Transverse colon (tissue), 4 donors: Measurements from ENCODE around the gene SPINT4. TPM values are rescaled to one million over a fixed set of nuclear protein-coding genes. Genes with fewer than 3 reads are reported as not detected.
A peak's percentile ranks its signal among the peaks of the same experiment; 100 is the strongest.

ENCODE experiments used
- DNase-seq: peaks from one replicate; pipeline ENCODE4 v3.0.0-alpha.2; 2019
- H3K27ac ChIP-seq, 4 donors: fragments of 200-600 bp; sonication (generic); 2 replicates each; pipeline ENCODE4 v1.5.1; 2016 to 2018; ENCODE audit warnings: inconsistent platforms in 4 of 4
- H3K27me3 ChIP-seq: fragments of 200-600 bp; sonication (generic); 2 replicates; pipeline ENCODE4 v1.5.1; 2017; ENCODE audit warnings: inconsistent platforms
- H3K36me3 ChIP-seq, 4 donors: fragments of 200-600 bp; sonication (generic); 2 replicates each; pipeline ENCODE4 v1.5.1; 2017 to 2019; ENCODE audit warnings: inconsistent platforms in 4 of 4
- H3K4me1 ChIP-seq, 4 donors: fragments of 200-600 bp; sonication (generic); 2 replicates each; pipeline ENCODE4 v1.5.1; 2017 to 2020; ENCODE audit warnings: inconsistent platforms in 4 of 4
- H3K4me3 ChIP-seq, 4 donors: fragments of 200-600 bp; sonication (generic); 1 replicate in 1 of 4; 2 replicates in 3 of 4; pipeline versions ENCODE4 v1.5.1 to v1.6.1; 2017 to 2019; ENCODE audit warnings: inconsistent platforms in 4 of 4
- H3K9me3 ChIP-seq, 2 donors: fragments of 200-600 bp; sonication (generic); 2 replicates each; pipeline ENCODE4 v1.5.1; 2017 to 2019; ENCODE audit warnings: inconsistent platforms in 2 of 2
- CTCF ChIP-seq, 5 experiments: fragments of 200-600 bp in 3 of 5; fragments of 450-650 bp in 2 of 5; sonication (generic) in 3 of 5; IDR thresholded peaks; 1 replicate in 2 of 5; 2 replicates in 3 of 5; pipeline ENCODE4 v1.5.1; 2016 to 2017; ENCODE audit warnings: antibody characterized with exemption in 5 of 5, inconsistent platforms in 3 of 5, mild to moderate bottlenecking in 2 of 5, moderate library complexity in 1 of 5
- EP300 ChIP-seq: sonication (generic); formaldehyde crosslinking; IDR thresholded peaks from one replicate; pipeline ENCODE4 v1.6.1; 2017; ENCODE audit warnings: antibody characterized with exemption, low read depth
- POLR2A ChIP-seq: fragments of 450-650 bp; IDR thresholded peaks from one replicate; pipeline ENCODE4 v1.6.1; 2016; ENCODE audit warnings: antibody characterized with exemption, mild to moderate bottlenecking, moderate library complexity
- POLR2AphosphoS5 ChIP-seq, 3 donors: sonication (generic); formaldehyde crosslinking; IDR thresholded peaks; one replicate each; pipeline ENCODE4 v1.6.1; 2016; ENCODE audit warnings: antibody characterized with exemption in 3 of 3
- WGBS, 2 donors: methylation state at CpG; one replicate each; pipeline ENCODE4 v1.1.5; 2018; ENCODE audit warnings: low coverage in 1 of 2; 5-methylcytosine and 5-hydroxymethylcytosine counted together
- in situ Hi-C, 4 donors: fragments of 200-750 bp; cut with MboI; loops; one replicate each; pipeline versions ENCODE4 v1.15.0 to v1.15.1; 2017; ENCODE audit warnings: low sequenced_read_pairs in 3 of 4, low pct_ligation_motif_present in 1 of 4, low pct_unique_long_range_greater_than_20kb in 1 of 4
- intact Hi-C: fragments of 100-400 bp; cut with DNase I; formaldehyde crosslinking; loops from one replicate; pipeline ENCODE4 v1.15.1; 2023; ENCODE audit warnings: low total_unique reads
- small RNA-seq, 4 donors: library from RNA; depleted of rRNA; stranded (forward); fragments of <200 nt; gene quantifications; one replicate each; pipeline ENCODE3, GENCODE V24; 2016
- total RNA-seq, 4 donors: library from RNA; depleted of rRNA; stranded (reverse); fragments of >200 nt; gene quantifications; one replicate each; pipeline ENCODE4 v1.1.0, GENCODE V29; 2016

SPINT4 gene
- total RNA-seq, 4 donors from 2014 or later = not detected

- intact Hi-C loops = loop anchor here (5.0 to 10.0 kb wide), 2 partner anchors 230 to 458 kb away; partner anchors contain the start of gene EPPIN
- Histone ChIP-seq H3K9me3 (no peaks in the 10 kb centered on the region), H3K36me3 (no peaks in the 10 kb centered on the region), H3K27me3 (no peaks in the 10 kb centered on the region), H3K4me3 (no peak overlapping the region), H3K27ac (peak overlapping the region; percentile 49 to 67 (median 61)), H3K4me1 (peaks cover 21 to 65% (median 42%) of the 10 kb centered on the region in 4 donors)
- peak; percentile 49 for DNase-seq
- peak; percentile 20 to 66 (median 64) for TF ChIP-seq POLR2AphosphoS5 (IDR thresholded peaks at IDR 0.05)
- peak; percentile 36 for TF ChIP-seq POLR2A
- TF ChIP-seq CTCF (IDR thresholded peaks at IDR 0.05) = no peak
- peak; percentile 28 for TF ChIP-seq EP300
- 0 to 66% methylated on average over 1 to 2 of the region's 2 CpGs for WGBS, 2 donors
- in situ Hi-C loops = loop anchor here (10.0 to 25.0 kb wide), 6 partner anchors 188 to 463 kb away; partner anchors contain the start of genes EPPIN (in 2 of the 4), WFDC6 (in 2 of the 4), MATN4 (in 1 of the 4) and RBPJL (in 1 of the 4)
Measured at GRCh38 chr20:45774945-45775344, 52.8 kb downstream of the SPINT4 start.

DNA sequence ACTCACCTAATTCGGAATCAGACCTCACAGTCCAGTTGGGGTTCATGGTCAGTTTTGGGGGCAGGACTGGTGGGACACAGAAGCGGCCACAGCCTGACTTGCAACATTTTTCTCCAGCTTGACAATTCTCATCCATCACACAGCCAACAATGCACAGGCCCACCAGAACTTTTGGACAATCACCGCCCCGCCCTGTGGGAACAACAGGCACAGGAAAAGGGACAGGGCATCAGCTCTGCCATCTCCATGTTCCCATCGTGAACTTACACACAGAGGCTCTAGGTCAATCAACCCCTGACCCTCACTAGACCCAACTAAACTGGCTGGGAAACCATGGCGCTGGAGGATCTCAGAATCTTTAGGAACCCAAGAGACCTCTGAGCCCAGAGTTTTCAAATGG, 53.3 kb downstream of the SPINT4 start:
- no peak overlapping the region for H3K4me3 ChIP-seq
- in situ Hi-C loops = loop anchor here in 3 of 4 donors (10.0 kb wide), 2 partner anchors 451 to 461 kb away; no protein-coding TSS in a partner anchor
- WGBS, 2 donors = 79% methylated on average over 6 of the region's 6 CpGs; no CpG with 5 or more reads in 1 of the 2 donors
- H3K4me1 ChIP-seq = peaks cover 26 to 69% (median 47%) of the 10 kb centered on the region in 4 donors
- H3K36me3 ChIP-seq = no peaks in the 10 kb centered on the region
- intact Hi-C loops = loop anchor here (10.0 kb wide), 1 partner anchor 231 kb away; the partner anchor contains the start of gene EPPIN
- H3K27ac ChIP-seq = peak overlapping the region; percentile 49 to 67 (median 61)
- H3K27me3 ChIP-seq = no peaks in the 10 kb centered on the region
- no peaks in the 10 kb centered on the region for H3K9me3 ChIP-seq
- no peak for TF ChIP-seq EP300
- TF ChIP-seq POLR2A = no peak
- TF ChIP-seq CTCF (IDR thresholded peaks at IDR 0.05) = no peak
- no peak for TF ChIP-seq POLR2AphosphoS5 (IDR thresholded peaks at IDR 0.05)
- DNase-seq = no peak

Small RNAs within 50 kb of the gene (small RNA-seq; reads per million reads assigned to genes)
- gene MIR3617 (0 to 0.14 (median 0) reads per million in 4 donors), gene SPINT5P (0 reads per million in 4 donors)

Other genes starting within 250 kb of the SPINT4 start
- gene SPINT3, start 206.7 kb upstream of the SPINT4 start, total RNA-seq = not detected
- not detected for gene WFDC6, start 182.9 kb upstream of the SPINT4 start, total RNA-seq
- not detected for gene EPPIN, start 174.9 kb upstream of the SPINT4 start, total RNA-seq
- gene WFDC8, start 143.1 kb upstream of the SPINT4 start, total RNA-seq = not detected
- not detected for gene WFDC10A, start 92.6 kb upstream of the SPINT4 start, total RNA-seq
- gene WFDC9, start 91.1 kb upstream of the SPINT4 start, total RNA-seq = not detected
- gene WFDC11, start 52.1 kb upstream of the SPINT4 start, total RNA-seq = not detected
- not detected for gene WFDC13, start 20.3 kb upstream of the SPINT4 start, total RNA-seq
- 1 to 10 TPM in 1 of 4 donors, not detected in 3; 1.9 TPM for gene WFDC10B, start 17.3 kb upstream of the SPINT4 start, total RNA-seq
- 10 to 100 TPM in 1 of 4 donors, 1 to 10 TPM in 3; 1.7 to 14.9 (median 2.6) TPM for gene WFDC3, start 69.5 kb downstream of the SPINT4 start, total RNA-seq
- gene DNTTIP1, start 69.6 kb downstream of the SPINT4 start, total RNA-seq = 100 to 1,000 TPM in 1 of 4 donors, 10 to 100 TPM in 3; 14.9 to 210 (median 37.0) TPM
- 10 to 100 TPM in 1 of 4 donors, 1 to 10 TPM in 3; 2.7 to 27.1 (median 6.9) TPM for gene UBE2C, start 90.3 kb downstream of the SPINT4 start, total RNA-seq
- gene TNNC2, start 105.0 kb downstream of the SPINT4 start, total RNA-seq = 10 to 100 TPM in 1 of 4 donors, 1 to 10 TPM in 2, not detected in 1; 3.5 to 36.3 (median 4.6) TPM
- gene SNX21, start 111.5 kb downstream of the SPINT4 start, total RNA-seq = 100 to 1,000 TPM in 1 of 4 donors, 10 to 100 TPM in 3; 36.7 to 222 (median 63.0) TPM
- gene ACOT8, start 135.0 kb downstream of the SPINT4 start, total RNA-seq = 100 to 1,000 TPM in 1 of 4 donors, 10 to 100 TPM in 3; 84.6 to 108 (median 99.7) TPM
- gene ZSWIM3, start 135.3 kb downstream of the SPINT4 start, total RNA-seq = 1 to 10 TPM; 2.2 to 8.3 (median 5.7) TPM
- 10 to 100 TPM; 11.0 to 82.6 (median 16.0) TPM for gene ZSWIM1, start 158.9 kb downstream of the SPINT4 start, total RNA-seq
- gene SPATA25, start 165.3 kb downstream of the SPINT4 start, total RNA-seq = 100 to 1,000 TPM in 1 of 4 donors, 1 to 10 TPM in 3; 3.7 to 103 (median 6.0) TPM
- gene NEURL2, start 168.9 kb downstream of the SPINT4 start, total RNA-seq = 10 to 100 TPM; 14.7 to 30.4 (median 18.1) TPM
- gene CTSA, start 169.0 kb downstream of the SPINT4 start, total RNA-seq = 100 to 1,000 TPM; 197 to 971 (median 466) TPM
- 10 to 100 TPM; 17.7 to 79.9 (median 59.9) TPM for gene PLTP, start 189.8 kb downstream of the SPINT4 start, total RNA-seq
- gene PCIF1, start 212.3 kb downstream of the SPINT4 start, total RNA-seq = 10 to 100 TPM; 23.5 to 52.0 (median 32.0) TPM
- 10 to 100 TPM; 27.0 to 80.0 (median 32.4) TPM for gene ZNF335, start 249.9 kb downstream of the SPINT4 start, total RNA-seq